ENCODE measurements around the gene FAM117A. TPM values are rescaled to one million over a fixed set of nuclear protein-coding genes. Genes with fewer than 3 reads are reported as not detected.
A peak's percentile ranks its signal among the peaks of the same experiment; 100 is the strongest.

FAM117A gene
- total RNA-seq, 1 experiment from 2014 or later, result 26.2 TPM

- H3K36me3 Mint-ChIP-seq, result no peaks in the 10 kb centered on the region
- peaks cover 15% of the 10 kb centered on the region for H3K4me1 Mint-ChIP-seq
- H3K27ac Mint-ChIP-seq, result no peak overlapping the region
- H3K27me3 Mint-ChIP-seq (ENCODE audit: low read depth), result peaks cover 29% of the 10 kb centered on the region
- peaks cover 3% of the 10 kb centered on the region; the same call in 1 of the 2 replicates for H3K9me3 Mint-ChIP-seq
- no peak overlapping the region for H3K4me3 Mint-ChIP-seq
- DNase-seq (ENCODE audit: low spot score), result no peak
- TF ChIP-seq NFATC4 (CRISPR knock-in tag; IDR thresholded peaks at IDR 0.05) (no peak), CREB1 (CRISPR knock-in tag; IDR thresholded peaks at IDR 0.05) (no peak), ZNF416 (CRISPR knock-in tag; IDR thresholded peaks at IDR 0.05) (no peak), KAT7 (CRISPR knock-in tag; IDR thresholded peaks at IDR 0.05; ENCODE audit: borderline replicate concordance) (no peak), PRDM15 (CRISPR knock-in tag; IDR thresholded peaks at IDR 0.05) (no peak), NFE2L1 (CRISPR knock-in tag; IDR thresholded peaks at IDR 0.05) (no peak), AR (CRISPR knock-in tag; IDR thresholded peaks at IDR 0.05) (no peak), MXD4 (CRISPR knock-in tag; IDR thresholded peaks at IDR 0.05; ENCODE audit: borderline replicate concordance) (no peak)
- TF ChIP-seq, protein P1, sequence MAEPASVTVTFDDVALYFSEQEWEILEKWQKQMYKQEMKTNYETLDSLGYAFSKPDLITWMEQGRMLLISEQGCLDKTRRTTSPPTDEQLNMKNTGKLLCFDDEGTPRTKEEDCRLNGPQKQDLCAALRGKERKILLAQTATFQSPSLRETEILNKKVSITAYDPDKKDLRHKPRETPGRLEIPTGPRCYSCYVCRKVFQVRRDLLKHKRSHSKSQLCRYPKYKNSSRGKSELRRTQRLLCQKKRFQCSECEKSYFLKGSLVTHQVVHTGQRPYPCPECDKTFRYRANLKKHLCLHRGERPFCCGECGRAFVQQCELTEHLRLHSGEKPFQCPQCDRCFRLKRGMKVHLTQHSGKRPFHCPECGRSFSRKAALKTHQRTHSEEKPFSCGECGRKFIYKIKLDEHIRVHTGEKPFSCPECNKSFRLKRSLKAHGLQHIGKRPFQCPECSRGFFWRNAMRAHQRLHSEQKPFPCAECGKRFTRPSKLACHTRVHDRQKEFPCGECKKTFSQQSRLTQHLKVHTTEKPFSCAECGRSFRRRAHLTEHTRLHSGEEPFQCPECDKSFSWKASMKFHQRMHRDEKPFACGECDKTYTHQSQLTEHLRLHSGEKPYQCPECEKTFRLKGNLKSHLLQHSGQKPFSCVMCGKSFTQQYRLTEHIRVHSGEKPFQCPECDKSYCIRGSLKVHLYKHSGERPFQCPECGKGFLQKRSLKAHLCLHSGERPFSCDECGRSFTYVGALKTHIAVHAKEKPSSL (CRISPR knock-in tag; conservative IDR thresholded peaks at IDR 0.05), result no peak
- TF ChIP-seq, protein P2, sequence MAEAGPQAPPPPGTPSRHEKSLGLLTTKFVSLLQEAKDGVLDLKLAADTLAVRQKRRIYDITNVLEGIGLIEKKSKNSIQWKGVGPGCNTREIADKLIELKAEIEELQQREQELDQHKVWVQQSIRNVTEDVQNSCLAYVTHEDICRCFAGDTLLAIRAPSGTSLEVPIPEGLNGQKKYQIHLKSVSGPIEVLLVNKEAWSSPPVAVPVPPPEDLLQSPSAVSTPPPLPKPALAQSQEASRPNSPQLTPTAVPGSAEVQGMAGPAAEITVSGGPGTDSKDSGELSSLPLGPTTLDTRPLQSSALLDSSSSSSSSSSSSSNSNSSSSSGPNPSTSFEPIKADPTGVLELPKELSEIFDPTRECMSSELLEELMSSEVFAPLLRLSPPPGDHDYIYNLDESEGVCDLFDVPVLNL (CRISPR knock-in tag; IDR thresholded peaks at IDR 0.05; ENCODE audit: borderline replicate concordance, low read depth), result no peak
- CTCF ChIA-PET, result no interaction called here
- POLR2A ChIA-PET, result no interaction called here
- no peak for ATAC-seq
These were observed 3.1 kb upstream of the FAM117A start for GRCh38 chr17:49766918-49767530.

DNA sequence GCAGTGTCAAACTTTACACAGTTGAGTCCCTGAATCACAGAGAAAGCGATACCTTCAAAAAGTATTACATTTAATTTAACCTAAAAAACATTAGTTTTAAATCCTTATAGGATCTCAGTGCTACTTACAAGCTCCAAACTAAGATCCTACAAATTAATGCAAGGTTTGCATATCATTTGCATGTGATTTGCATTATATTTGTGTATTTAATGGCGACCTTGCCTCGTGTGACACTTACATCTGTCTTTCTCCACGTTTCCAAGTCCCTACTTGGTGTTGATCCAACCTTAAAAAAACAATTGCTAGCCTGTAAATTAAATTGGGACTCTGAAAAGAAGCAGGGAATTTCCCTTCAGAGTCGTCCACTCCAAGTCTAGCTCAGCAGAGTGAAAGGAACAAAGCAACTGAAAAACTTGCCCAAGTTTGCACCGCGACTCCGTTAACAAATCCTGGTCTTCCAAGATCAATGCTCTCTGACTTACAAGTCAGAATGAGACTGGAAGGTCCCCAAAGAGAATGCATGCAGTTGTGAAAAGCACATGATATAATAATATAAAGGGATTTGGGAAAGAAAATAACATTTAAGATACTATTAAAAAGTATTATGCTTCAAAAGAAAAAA lies 739 bp upstream of the FAM117A start:
- Mint-ChIP-seq H3K36me3 (no peaks in the 10 kb centered on the region), H3K4me3 (peak overlapping the region; percentile 64), H3K27ac (peak overlapping the region; percentile 74; the same call in 1 of the 2 replicates), H3K27me3 (ENCODE audit: low read depth) (peaks cover 29% of the 10 kb centered on the region), H3K9me3 (peaks cover 3% of the 10 kb centered on the region; the same call in 1 of the 2 replicates), H3K4me1 (peaks cover 36% of the 10 kb centered on the region)
- no peak for ATAC-seq
- no peak for DNase-seq (ENCODE audit: low spot score)
- ChIA-PET CTCF (interaction anchor here (0.6 to 3.1 kb wide), 16 partner anchors 9 to 306 kb away, joined by 3 to 22 read pairs (median 4); partner anchors contain the start of genes KAT7, SLC35B1 and SPOP), POLR2A (interaction anchor here (0.6 to 2.5 kb wide), 14 partner anchors 9 to 633 kb away, joined by 3 to 13 read pairs (median 4); partner anchors contain the start of genes KAT7 and SLC35B1)
- TF ChIP-seq, protein P1 (CRISPR knock-in tag; conservative IDR thresholded peaks at IDR 0.05), result no peak
- no peak for TF ChIP-seq PRRX2 (CRISPR knock-in tag; IDR thresholded peaks at IDR 0.05)
